Measurements from ENCODE around the gene MAGI1. TPM values are rescaled to one million over a fixed set of nuclear protein-coding genes. Genes with fewer than 3 reads are reported as not detected.

MAGI1 gene
- total RNA-seq, 6 donors from 2014 or later: 33.0 to 72.9 (median 62.4) TPM

- TF ChIP-seq, protein P1, sequence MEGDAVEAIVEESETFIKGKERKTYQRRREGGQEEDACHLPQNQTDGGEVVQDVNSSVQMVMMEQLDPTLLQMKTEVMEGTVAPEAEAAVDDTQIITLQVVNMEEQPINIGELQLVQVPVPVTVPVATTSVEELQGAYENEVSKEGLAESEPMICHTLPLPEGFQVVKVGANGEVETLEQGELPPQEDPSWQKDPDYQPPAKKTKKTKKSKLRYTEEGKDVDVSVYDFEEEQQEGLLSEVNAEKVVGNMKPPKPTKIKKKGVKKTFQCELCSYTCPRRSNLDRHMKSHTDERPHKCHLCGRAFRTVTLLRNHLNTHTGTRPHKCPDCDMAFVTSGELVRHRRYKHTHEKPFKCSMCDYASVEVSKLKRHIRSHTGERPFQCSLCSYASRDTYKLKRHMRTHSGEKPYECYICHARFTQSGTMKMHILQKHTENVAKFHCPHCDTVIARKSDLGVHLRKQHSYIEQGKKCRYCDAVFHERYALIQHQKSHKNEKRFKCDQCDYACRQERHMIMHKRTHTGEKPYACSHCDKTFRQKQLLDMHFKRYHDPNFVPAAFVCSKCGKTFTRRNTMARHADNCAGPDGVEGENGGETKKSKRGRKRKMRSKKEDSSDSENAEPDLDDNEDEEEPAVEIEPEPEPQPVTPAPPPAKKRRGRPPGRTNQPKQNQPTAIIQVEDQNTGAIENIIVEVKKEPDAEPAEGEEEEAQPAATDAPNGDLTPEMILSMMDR (IDR thresholded peaks at IDR 0.05): no peak
- TF ChIP-seq POLR2AphosphoS5 (IDR thresholded peaks at IDR 0.05) (no peak), POLR2A (IDR thresholded peaks at IDR 0.05) (no peak), EP300 (IDR thresholded peaks at IDR 0.05) (no peak)
- ATAC-seq (ENCODE audit: low FRiP score in 2 of 2): no peak
- Histone ChIP-seq H3K4me3 (no peak overlapping the region), H3K27me3 (no peaks in the 10 kb centered on the region), H3K36me3 (peaks cover 0 to 36% (median 12%) of the 10 kb centered on the region in 4 donors), H3K4me1 (no peaks in the 10 kb centered on the region), H3K27ac (no peak overlapping the region), H3K9me3 (no peaks in the 10 kb centered on the region)
- DNase-seq: no peak
- 91 to 92% methylated on average over 2 of the region's 2 CpGs for WGBS, 2 donors
Measured at GRCh38 chr3:65377637-65378036, 661.1 kb downstream of the MAGI1 start.

DNA sequence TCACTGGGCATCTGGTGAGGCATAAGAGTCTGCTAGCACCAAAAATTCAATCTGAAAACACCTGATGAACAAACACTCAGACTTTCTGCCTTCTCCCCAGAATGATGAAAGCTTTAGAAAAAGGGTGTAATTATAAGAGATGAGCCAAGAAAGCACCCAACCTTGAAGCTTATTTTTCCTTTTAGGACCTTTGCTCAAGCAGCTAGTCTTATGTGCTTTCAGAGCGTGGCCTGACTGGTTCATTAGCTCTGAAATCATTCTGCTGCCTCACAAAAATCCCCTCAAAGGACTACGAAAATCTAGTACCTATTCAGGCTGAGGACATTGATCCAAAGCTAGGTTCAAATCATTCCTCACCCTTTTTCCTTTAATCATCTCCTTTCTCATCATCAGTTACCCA lies 662.3 kb downstream of the MAGI1 start:
- Histone ChIP-seq H3K36me3 (peaks cover 0 to 25% (median 7%) of the 10 kb centered on the region in 4 donors), H3K9me3 (no peaks in the 10 kb centered on the region), H3K27ac (no peak overlapping the region), H3K4me1 (no peaks in the 10 kb centered on the region), H3K27me3 (no peaks in the 10 kb centered on the region), H3K4me3 (no peak overlapping the region)
- no peak for ATAC-seq (ENCODE audit: low FRiP score in 2 of 2)
- TF ChIP-seq, protein P1 (IDR thresholded peaks at IDR 0.05): no peak
- TF ChIP-seq EP300 (IDR thresholded peaks at IDR 0.05) (no peak), POLR2AphosphoS5 (IDR thresholded peaks at IDR 0.05) (no peak), POLR2A (IDR thresholded peaks at IDR 0.05) (no peak)
- DNase-seq: no peak
- WGBS, 2 donors: 72 to 91% methylated on average over 2 of the region's 2 CpGs

GRCh38 chr3:65371053-65371452 lies 667.7 kb downstream of the MAGI1 start:
- H3K4me3 ChIP-seq: no peak overlapping the region
- ATAC-seq (ENCODE audit: low FRiP score in 2 of 2): no peak
- H3K36me3 ChIP-seq: no peaks in the 10 kb centered on the region
- H3K27ac ChIP-seq: no peak overlapping the region
- H3K9me3 ChIP-seq: no peaks in the 10 kb centered on the region
- no peaks in the 10 kb centered on the region for H3K4me1 ChIP-seq
- H3K27me3 ChIP-seq: no peaks in the 10 kb centered on the region
- TF ChIP-seq POLR2A (IDR thresholded peaks at IDR 0.05) (no peak), POLR2AphosphoS5 (IDR thresholded peaks at IDR 0.05) (no peak), EP300 (IDR thresholded peaks at IDR 0.05) (no peak)
- TF ChIP-seq, protein P1 (IDR thresholded peaks at IDR 0.05): no peak
- 90 to 93% methylated on average over 4 of the region's 4 CpGs for WGBS, 2 donors
- no peak for DNase-seq

GRCh38 chr3:65368866-65369265 lies 669.9 kb downstream of the MAGI1 start:
- Histone ChIP-seq H3K27me3 (no peaks in the 10 kb centered on the region), H3K4me3 (no peak overlapping the region), H3K9me3 (no peaks in the 10 kb centered on the region), H3K4me1 (no peaks in the 10 kb centered on the region), H3K27ac (no peak overlapping the region), H3K36me3 (no peaks in the 10 kb centered on the region)
- ATAC-seq (ENCODE audit: low FRiP score in 2 of 2) (no peak), DNase-seq (no peak)
- TF ChIP-seq, protein P1 (IDR thresholded peaks at IDR 0.05): no peak
- TF ChIP-seq EP300 (IDR thresholded peaks at IDR 0.05) (no peak), POLR2A (IDR thresholded peaks at IDR 0.05) (no peak), POLR2AphosphoS5 (IDR thresholded peaks at IDR 0.05) (no peak)

DNA sequence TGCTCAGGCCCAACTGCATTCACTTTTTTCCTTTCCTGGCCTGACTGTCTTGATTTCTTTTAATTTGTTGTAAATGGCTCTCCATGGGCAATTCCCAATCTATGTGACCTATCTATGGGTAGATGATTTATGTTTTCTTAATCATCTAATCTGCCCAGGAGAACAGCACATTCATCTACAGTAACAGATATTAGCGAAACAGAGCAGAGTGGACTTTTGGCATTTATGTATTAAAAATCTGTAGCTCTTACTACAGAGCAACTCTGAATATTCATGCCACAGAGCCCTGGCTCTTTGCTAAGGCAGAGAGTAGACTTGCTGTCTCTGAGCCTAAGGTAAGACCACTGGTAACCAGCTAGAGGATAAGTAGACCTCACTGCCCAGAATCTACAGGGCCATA lies 676.0 kb downstream of the MAGI1 start:
- Histone ChIP-seq H3K9me3 (no peaks in the 10 kb centered on the region), H3K27ac (no peak overlapping the region), H3K4me3 (no peak overlapping the region), H3K36me3 (peaks cover 0 to 26% (median 10%) of the 10 kb centered on the region in 4 donors), H3K4me1 (no peaks in the 10 kb centered on the region), H3K27me3 (no peaks in the 10 kb centered on the region)
- TF ChIP-seq, protein P1 (IDR thresholded peaks at IDR 0.05): no peak
- TF ChIP-seq POLR2AphosphoS5 (IDR thresholded peaks at IDR 0.05) (no peak), POLR2A (IDR thresholded peaks at IDR 0.05) (no peak), EP300 (IDR thresholded peaks at IDR 0.05) (no peak)
- DNase-seq: no peak
- WGBS, 2 donors: 89 to 96% methylated on average over 1 of the region's 1 CpG
- ATAC-seq (ENCODE audit: low FRiP score in 2 of 2): no peak
